ACC112 (cell line): ENCODE data around the gene CRKL.

Source experiments
- H2AFZ ChIP-seq: fragments of 200-600 bp; sonication (generic); one replicate; pipeline ENCODE4 v1.6.0; 2017; ENCODE audit warnings: antibody characterized with exemption, low read length; ENCODE audit not compliant: unreplicated experiment
- H3K27ac ChIP-seq: fragments of 200-600 bp; sonication (generic); 2 replicates; pipeline ENCODE4 v1.5.1; 2014; ENCODE audit warnings: low read depth, mild to moderate bottlenecking, antibody characterized with exemption, low read length, moderate library complexity
- H3K27me3 ChIP-seq: fragments of 200-600 bp; sonication (generic); 2 replicates; pipeline ENCODE4 v1.6.1; 2014; ENCODE audit warnings: mild to moderate bottlenecking, antibody characterized with exemption, low read length, moderate library complexity, mixed read lengths; ENCODE audit not compliant: insufficient read depth
- H3K36me3 ChIP-seq: fragments of 200-600 bp; sonication (generic); 2 replicates; pipeline ENCODE4 v1.6.1; 2016; ENCODE audit warnings: mild to moderate bottlenecking, antibody characterized with exemption, low read length, moderate library complexity, mixed read lengths; ENCODE audit not compliant: insufficient read depth
- H3K4me1 ChIP-seq: fragments of 200-600 bp; sonication (generic); one replicate; pipeline ENCODE4 v1.6.1; 2016; ENCODE audit warnings: low read length, mixed read lengths; ENCODE audit not compliant: insufficient read depth, unreplicated experiment, control insufficient read depth
- H3K4me3 ChIP-seq: fragments of 200-600 bp; sonication (generic); 2 replicates; pipeline ENCODE4 v1.5.1; 2014; ENCODE audit warnings: mild to moderate bottlenecking, low read depth, low read length
- H3K79me2 ChIP-seq: fragments of 200-600 bp; sonication (generic); one replicate; pipeline ENCODE4 v1.6.0; 2016; ENCODE audit warnings: low read length; ENCODE audit not compliant: control insufficient read depth, unreplicated experiment, insufficient read depth

Gene CRKL

GRCh38 chr22:20953668-20954500, 36.7 kb downstream of the CRKL start:
- no peak overlapping the region for H2AFZ ChIP-seq
- H3K4me1 ChIP-seq = peaks cover 9% of the 10 kb centered on the region
- H3K27ac ChIP-seq = no peak overlapping the region
- peaks cover 21% of the 10 kb centered on the region for H3K79me2 ChIP-seq
- no peak overlapping the region for H3K4me3 ChIP-seq
- 0 out of 2 replicates have a peak, but pooled peaks cover 16% of the 10 kb centered on the region for H3K36me3 ChIP-seq
- no peaks in the 10 kb centered on the region for H3K27me3 ChIP-seq

GRCh38 chr22:20955548-20955947, 38.3 kb downstream of the CRKL start:
- H3K27me3 ChIP-seq = no peaks in the 10 kb centered on the region
- H3K4me1 ChIP-seq = peaks cover 9% of the 10 kb centered on the region
- H3K36me3 ChIP-seq = 0 out of 2 replicates have a peak, but pooled peaks cover 9% of the 10 kb centered on the region
- H3K27ac ChIP-seq = no peak overlapping the region
- no peak overlapping the region for H2AFZ ChIP-seq
- peaks cover 9% of the 10 kb centered on the region for H3K79me2 ChIP-seq
- H3K4me3 ChIP-seq = no peak overlapping the region

DNA sequence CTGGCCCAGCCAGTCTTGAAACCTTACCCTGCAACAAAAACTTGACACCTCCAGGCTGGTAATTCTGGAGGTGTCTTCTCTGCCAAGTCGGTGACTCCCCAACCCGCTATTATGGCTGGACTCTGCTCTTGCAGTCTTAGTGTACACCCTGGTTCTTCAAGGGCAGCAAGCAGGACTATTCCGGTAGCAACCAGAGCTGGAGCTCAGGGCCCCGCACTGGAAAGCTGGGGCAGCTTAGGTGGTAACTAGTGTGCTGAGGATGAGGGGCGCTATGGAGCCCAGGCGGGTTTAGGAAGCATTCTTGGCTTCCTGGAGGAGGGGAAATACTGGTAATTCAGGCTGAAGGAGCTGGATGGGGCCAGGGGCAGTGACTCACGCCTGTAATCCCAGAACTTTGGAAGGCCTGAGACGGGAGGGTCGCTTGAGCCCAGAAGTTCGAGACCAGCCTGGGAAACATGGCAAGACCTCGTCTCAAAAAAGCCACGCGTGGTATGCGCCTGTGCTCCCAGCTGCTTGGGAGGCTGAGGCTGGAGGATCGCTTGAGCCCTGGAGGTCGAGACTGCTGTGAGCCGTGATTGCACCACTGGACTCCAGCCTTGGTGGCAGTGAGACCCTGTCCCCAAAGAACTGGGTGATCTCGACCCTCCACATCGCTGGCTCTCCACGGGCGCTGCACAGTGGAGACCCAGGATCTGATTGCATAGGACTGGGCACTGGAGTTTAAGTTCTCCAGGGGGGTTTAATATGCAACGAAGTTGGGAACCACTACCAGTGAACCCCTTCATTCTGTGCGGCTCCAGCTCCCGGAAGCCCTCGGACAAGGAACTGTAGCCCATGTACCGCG, 39.3 kb downstream of the CRKL start:
- 0 out of 2 replicates have a peak, but pooled peaks cover under 1% of the 10 kb centered on the region for H3K36me3 ChIP-seq
- no peak overlapping the region for H3K27ac ChIP-seq
- peak overlapping the region; percentile 82 for H3K4me3 ChIP-seq
- no peaks in the 10 kb centered on the region for H3K27me3 ChIP-seq
- no peak overlapping the region for H2AFZ ChIP-seq
- H3K4me1 ChIP-seq = peaks cover 5% of the 10 kb centered on the region
- H3K79me2 ChIP-seq = peaks cover 7% of the 10 kb centered on the region

DNA sequence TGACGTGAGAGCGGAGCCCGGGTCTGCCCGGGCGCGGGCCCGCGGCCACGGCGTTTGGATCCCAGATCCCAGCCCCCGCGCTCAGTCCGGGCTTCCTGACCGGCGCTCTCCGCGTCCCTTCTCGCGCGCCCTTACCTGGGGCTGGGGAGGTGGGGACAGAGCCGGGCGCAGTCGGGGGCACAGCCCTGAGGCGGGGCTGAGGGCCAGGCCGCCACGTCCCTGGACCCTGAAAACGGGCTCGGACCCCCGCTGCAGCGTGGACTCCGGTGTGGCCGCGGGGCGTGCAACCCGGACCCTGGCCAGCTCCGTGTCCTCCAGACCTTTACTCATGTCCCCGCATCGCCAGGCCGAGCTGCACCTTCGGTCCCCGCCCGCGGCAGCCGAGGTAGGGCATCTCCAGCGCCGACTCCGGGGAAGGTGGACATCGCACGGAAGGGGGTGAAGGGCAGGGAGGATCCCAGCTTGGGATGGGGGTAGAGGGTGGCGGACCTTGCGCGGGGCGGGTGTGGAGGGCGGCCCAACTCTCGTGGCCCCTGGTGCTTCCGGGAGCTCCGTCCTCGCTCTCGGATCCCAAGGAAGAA, 40.0 kb downstream of the CRKL start:
- Histone ChIP-seq H3K27me3 (no peaks in the 10 kb centered on the region), H2AFZ (peak overlapping the region; percentile 68), H3K4me1 (peaks cover 5% of the 10 kb centered on the region), H3K4me3 (peak overlapping the region; percentile 82), H3K79me2 (no peaks in the 10 kb centered on the region), H3K27ac (no peak overlapping the region), H3K36me3 (no peaks in the 10 kb centered on the region)

GRCh38 chr22:20957683-20958431, 40.6 kb downstream of the CRKL start:
- no peak overlapping the region for H2AFZ ChIP-seq
- H3K79me2 ChIP-seq = no peaks in the 10 kb centered on the region
- H3K36me3 ChIP-seq = no peaks in the 10 kb centered on the region
- H3K27ac ChIP-seq = no peak overlapping the region
- peak overlapping the region; percentile 82 for H3K4me3 ChIP-seq
- H3K4me1 ChIP-seq = peaks cover 5% of the 10 kb centered on the region
- no peaks in the 10 kb centered on the region for H3K27me3 ChIP-seq

DNA sequence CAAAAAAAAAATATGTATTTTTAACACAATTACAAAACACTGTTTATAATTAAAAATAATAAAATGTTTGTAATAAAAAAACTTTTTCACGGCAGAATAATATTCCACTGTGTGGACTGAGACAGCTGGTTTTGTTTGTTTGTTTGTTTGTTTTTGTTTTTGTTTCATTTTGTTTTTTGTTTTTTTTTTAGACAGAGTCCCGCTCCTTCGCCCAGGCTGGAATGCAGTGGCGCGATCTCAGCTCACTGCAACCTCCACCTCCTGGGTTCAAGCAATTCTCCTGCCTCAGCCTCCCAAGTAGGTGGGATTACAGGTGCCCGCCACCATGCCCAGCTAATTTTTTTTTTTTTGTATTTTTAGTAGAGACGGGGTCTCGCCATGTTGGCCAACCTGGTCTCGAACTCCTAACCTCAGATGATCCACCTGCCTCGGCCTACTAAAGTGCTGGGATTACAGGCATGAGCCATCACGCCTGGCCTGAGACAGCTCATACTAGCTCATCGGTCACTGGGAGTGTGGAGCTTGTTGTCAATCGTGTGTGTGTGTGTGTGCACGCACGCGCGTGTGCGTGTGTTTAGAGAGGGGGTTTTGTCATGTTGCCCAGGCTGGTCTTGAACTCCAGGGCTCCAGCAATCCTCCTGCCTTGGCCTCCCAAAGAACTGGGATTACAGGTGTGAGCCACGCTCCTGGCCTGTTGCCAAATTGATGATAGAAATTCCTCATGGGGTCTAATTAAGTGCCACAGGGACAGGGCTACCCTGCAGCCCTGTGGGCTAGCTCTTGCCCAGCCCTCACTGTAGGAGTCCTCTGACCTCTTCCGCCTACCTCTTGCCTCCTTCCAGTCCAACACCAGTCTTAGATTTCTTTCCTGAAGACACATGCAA, 42.6 kb downstream of the CRKL start:
- H3K27ac ChIP-seq = no peak overlapping the region
- H3K79me2 ChIP-seq = no peaks in the 10 kb centered on the region
- H3K4me3 ChIP-seq = no peak overlapping the region
- H3K4me1 ChIP-seq = peaks cover 5% of the 10 kb centered on the region
- H2AFZ ChIP-seq = no peak overlapping the region
- H3K27me3 ChIP-seq = no peaks in the 10 kb centered on the region
- H3K36me3 ChIP-seq = no peaks in the 10 kb centered on the region

GRCh38 chr22:20960609-20961008, 43.4 kb downstream of the CRKL start:
- Histone ChIP-seq H3K4me3 (no peak overlapping the region), H2AFZ (no peak overlapping the region), H3K27me3 (peaks cover 5% of the 10 kb centered on the region), H3K27ac (no peak overlapping the region), H3K36me3 (no peaks in the 10 kb centered on the region), H3K79me2 (no peaks in the 10 kb centered on the region), H3K4me1 (peaks cover 5% of the 10 kb centered on the region)

DNA sequence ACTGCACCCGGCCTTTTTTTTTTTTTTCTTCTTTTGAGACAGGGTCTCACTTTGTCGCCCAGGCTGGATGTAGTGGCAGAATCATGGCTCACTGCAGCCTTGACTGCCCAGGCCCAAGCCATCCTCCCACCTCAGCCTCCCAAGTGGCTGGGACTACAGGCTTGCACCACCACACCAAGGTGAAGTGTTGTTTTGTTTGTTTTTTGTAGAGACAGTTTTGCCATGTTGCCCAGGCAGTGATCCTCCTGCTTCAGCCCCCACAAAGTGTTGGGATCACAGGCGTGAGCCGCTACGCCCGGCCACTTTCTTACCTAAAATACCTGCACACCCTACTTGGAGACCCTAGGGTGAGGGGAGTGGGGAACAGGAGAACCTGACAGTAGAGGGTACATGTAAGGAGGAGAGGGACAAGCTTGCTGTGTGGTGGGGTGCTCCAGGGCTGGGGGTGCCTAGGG, 45.3 kb downstream of the CRKL start:
- H3K4me1 ChIP-seq = peaks cover 5% of the 10 kb centered on the region

GRCh38 chr22:20963201-20964052, 46.2 kb downstream of the CRKL start:
- H3K27ac ChIP-seq = no peak overlapping the region
- H3K36me3 ChIP-seq = no peaks in the 10 kb centered on the region
- no peak overlapping the region for H2AFZ ChIP-seq
- no peak overlapping the region for H3K4me3 ChIP-seq
- H3K27me3 ChIP-seq = peaks cover 6% of the 10 kb centered on the region
- H3K79me2 ChIP-seq = no peaks in the 10 kb centered on the region
- no peaks in the 10 kb centered on the region for H3K4me1 ChIP-seq

More for the DNA sequence above, 45.3 kb downstream of the CRKL start:
- Histone ChIP-seq H3K27ac (no peak overlapping the region), H3K36me3 (no peaks in the 10 kb centered on the region), H3K79me2 (no peaks in the 10 kb centered on the region), H3K4me3 (no peak overlapping the region), H3K27me3 (peaks cover 6% of the 10 kb centered on the region), H2AFZ (no peak overlapping the region)
